GM21423 (cell line): ENCODE data around the gene PLEKHG4B.
"Not testable (repeated sequence)": the region's sequence is repeated elsewhere in the genome, so short reads cannot be mapped to it uniquely, and the experiment has no call there.

ENCODE experiments used
- ATAC-seq: cut with Tn5 transposase; IDR thresholded peaks from one replicate; pipeline ENCODE4 v1.9.1; 2021; ENCODE audit warnings: mild to moderate bottlenecking, moderate library complexity; ENCODE audit not compliant: unreplicated experiment

PLEKHG4B gene

DNA sequence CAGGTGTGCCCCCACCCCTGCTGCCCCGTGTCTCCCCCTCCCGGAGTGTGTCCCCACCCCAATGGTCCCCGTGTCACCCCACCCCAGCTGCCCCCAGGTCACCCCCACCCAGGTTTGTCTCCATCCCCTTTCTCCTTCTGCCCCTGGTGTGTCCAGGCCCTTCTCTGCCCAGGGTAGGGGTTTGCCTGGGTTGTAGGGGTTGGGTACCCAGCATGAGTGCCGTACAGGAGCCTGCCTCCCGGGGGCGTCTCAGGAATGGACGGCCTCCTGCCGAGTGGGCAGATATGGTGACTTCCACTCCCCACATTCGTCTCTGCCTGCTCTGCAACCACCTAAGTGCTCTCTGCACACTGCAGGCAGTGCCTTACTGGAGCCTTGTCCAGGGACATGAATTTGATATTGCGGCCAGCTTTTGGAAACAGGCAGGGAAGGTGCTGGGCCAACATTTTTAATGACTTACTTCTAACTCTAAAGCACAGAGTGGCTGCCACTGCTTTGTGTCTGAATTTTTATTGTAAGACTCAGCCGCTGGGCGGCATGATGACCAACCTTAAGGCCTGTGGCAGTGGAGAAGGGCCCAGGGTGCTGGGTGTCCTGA lies 106.0 kb downstream of the PLEKHG4B start:
- ATAC-seq: no peak

DNA sequence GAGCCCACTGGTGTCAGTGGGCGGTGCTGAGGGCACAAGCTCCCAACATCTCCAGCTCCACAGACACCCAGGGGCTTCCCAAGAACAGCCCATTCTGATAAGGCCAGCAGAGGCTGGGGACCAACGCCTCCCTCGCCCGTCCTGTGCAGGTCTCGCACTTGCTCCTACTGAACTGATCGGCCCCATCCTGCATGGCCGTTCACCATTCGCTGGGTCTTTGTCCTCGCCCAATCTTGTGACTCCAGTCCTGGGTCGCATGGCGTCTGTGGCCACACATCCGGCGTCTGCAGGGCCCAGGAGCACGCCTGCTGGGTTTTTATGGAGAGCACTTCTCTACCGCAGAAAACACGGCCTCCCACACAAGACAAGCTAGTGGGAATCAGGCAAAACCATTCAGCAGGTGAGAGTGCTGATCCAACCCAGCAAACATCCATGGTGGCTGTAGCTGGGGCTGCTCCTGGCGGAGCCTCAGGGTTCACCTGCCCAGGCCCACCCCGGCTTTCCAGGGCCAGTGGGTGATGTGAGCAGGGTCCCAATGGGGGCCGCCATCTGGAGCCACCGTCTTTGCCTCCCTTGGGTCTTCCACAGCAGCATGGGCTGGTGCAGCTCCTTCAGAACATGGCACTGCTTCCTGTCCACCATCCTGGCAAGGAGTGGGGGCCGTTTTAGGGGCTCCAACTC lies 106.7 kb downstream of the PLEKHG4B start:
- no peak for ATAC-seq

DNA sequence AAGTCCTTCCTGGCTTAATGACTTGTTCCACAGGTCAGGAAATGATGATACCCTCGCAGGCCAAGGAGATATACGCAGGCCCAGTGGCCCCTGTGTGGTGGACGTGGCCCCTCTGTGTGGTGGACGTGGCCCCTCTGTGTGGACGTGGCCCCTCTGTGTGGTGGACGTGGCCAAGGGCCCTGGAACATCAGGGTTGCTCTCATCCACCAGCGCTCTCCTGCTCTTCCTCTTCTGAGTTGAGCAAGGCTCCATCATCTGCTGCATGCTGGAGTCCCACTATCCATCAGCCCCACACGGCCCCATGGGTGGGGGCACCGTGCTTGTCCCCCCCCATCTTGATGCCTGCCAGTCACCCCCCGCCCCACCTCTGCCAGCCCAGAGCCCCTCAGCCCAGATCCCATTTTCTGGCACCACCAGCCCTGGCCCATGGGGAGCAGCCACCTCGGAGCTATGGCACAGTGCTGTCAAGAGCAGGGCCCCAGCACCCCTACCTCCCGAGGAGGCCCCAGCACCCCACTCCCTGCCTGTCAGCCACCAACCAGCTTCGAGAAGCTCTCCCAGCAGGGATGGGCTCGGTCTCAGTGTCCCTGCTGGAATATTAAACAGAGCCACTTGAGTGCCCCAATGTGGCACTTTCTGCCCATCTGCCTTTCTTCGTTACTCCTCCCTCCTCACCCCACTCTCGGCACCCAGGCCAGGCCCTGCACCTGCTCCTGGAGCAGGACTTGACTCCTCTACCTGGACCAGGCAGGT lies 107.4 kb downstream of the PLEKHG4B start:
- ATAC-seq: no peak

DNA sequence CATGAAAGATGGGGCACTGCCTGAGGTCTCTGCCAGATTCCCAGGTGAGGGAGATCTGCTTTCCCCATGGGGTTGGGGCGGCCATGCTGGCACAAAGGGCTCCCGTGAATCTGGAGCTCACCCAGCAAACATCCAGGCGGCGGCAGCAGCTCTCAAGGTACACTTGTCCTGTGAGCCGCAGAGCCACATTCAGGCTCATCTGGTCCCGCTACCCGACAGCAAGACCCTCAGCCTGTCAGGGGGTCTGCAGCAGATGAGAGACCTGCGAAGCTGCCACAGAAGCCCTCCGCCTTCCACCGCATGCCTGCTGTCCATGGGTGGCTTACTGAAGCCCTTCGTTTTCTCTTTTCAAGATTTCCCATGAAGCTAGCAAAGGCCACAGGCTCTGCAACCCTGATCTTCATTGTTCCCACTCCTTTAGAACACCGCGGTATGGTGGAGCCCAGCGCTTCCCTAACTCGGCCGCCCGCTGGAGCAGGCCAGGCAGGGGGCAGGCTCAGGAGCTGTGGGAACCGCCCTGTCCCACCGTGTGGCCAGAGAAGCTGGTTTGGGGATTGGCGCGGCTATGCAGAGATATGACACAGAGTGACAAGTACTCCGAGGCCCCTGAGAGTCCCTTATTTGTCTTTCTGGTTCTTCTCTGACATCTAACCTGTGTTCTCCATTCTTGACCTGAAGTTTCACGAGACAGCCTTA lies 108.1 kb downstream of the PLEKHG4B start:
- no peak for ATAC-seq

DNA sequence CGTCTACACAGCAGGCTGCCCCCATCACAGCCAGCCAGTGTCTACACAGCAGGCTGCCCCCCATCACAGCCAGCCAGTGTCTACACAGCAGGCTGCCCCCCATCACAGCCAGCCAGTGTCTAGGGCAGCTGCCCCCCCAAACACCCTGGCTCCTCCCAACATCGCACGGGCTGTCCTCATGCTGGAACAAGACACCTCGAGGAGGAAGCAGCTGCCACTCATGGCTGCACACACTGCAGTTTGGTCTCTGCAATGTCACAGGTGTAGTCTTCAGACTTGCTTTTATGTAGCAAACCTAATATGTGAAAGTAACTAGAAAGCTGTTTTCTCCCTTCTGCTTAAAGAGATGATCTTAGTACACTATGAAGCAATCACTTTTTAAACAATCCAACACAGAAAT lies 109.0 kb downstream of the PLEKHG4B start:
- no peak for ATAC-seq

DNA sequence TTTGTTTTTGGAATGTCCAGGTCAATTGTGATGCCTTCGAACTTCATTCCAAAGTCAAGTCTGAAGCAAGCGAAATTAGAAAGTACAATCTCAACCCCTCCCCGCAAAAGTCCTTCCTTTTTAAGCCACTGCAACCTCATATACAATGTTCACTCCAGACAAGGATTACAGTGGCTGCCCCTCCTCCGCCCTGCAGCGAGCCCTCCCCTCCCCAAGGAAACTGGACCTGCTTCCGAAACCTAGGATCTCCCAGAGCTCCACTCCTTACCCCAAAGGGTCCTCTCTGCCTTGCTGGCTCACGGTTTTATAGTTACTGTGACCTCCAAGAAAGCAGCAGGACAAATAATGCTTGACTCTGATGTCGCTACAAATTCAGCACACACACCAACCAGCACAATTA lies 109.7 kb downstream of the PLEKHG4B start:
- no peak for ATAC-seq

DNA sequence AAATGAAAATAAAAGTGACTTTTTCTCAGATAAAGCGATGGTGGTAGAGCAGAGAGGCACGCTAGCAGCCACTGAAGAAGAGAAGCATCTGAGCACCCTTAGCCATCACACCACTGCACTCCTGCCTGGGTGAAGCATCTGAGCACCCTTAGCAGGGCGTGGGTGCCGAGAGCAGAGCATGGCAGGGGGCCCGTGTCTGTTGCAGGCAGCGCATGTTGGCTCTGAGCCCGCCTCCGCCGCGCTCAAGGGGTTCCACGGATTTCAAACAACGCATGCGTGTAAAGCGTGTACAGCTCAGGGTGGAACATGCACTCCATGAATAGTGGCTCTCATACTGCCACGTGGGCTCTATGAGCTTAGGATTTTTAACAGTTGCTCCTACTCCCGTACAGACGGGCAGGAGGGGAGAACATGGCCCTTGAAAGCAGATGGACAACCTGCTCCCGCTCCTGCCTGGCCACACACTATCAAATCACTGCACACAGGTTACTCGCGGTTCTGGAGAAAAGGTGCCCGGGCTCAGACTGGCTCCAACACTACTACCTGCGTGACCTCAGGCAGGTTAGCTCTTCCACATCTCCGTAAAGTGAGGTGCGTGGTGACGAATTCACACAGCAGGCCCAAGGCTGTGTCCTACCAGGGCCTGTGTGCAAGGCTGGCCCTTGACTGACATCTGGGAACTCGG lies 111.4 kb downstream of the PLEKHG4B start:
- no peak for ATAC-seq

DNA sequence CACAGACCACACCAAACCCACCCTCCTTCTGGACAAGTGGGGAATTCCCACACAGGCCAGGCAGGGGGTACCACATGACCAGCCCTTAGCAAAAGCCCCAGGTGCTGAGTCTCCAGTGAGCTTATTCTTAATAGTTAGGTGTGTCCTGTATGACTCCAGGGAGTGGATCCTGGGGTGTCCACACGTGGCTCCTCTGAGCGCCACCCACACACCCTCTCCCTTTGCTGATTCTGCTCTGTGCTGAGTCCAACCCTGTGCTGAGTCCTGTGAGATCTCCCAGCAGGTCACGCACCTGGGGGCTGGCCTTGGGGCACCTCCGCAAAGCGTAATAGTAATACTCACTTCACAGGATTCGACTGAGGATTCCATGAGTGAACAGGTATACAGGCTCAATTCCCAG lies 112.0 kb downstream of the PLEKHG4B start:
- ATAC-seq: no peak

DNA sequence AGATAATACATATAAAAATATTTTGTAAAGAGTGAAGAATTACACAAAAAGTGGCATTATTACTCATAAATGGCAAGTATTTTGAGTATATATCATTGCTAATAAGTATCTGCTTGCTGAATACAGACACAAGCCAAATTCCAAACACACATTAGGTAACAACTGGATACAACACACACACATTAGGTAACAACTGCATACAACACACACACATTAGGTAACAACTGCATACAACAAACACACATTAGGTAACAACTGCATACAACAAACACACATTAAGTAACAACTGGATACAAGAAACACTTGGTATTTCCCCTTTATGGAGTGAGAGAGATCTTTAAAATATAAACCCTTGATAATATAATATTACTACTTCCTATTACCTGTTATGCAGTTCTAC lies 112.5 kb downstream of the PLEKHG4B start:
- no peak for ATAC-seq

DNA sequence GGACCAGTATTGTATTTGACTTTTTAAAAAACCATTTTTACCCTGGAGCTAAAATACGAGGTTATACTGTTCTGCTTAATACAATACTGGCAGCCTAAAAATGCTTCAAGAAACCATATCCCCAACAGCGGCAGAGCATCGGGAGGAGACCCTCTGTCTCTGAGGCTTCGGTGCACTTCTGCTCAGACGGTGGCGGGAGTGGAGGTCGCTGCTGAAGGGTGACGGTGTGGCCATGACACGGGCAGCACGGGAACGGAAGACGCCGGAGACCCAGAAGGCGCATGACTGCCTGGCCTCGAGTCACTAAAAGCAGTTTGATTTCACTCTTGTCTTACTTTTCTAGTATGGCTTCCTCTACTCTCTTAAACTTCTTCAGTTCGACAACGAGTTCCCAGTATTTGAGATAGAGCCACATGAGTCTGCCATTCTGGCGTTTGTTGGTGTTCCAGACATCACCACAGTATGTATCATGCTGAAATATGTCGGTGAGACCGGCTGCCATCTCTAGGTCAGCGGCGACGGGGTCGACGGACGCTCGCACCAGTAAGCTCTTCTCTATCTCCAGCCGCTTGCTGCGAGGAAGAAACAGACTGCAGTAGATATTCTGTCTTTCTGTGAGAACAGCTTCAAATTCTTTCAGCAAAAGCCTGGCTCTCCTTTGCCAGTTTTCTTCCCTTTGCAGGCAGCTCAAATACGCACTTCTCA lies 113.2 kb downstream of the PLEKHG4B start:
- ATAC-seq: no peak

DNA sequence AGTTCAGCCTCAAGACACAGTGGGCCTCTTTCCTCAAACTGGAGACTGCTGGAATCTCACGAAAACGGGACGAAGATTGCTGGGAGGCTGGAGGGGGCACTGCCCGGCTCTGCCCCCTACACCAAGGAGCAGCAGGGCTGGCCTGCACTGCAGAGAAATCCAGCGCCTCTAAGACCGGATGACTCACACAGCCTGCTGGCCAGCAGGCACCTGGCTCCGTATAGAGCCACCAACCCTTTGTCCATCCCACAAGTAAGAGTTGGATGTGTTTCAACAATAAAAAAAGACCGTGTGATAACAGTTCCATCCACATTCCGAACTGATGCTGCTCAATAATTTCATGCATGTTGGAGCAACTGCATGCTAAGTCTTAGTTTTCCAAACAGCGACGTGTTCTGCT lies 114.4 kb downstream of the PLEKHG4B start:
- no peak for ATAC-seq

DNA sequence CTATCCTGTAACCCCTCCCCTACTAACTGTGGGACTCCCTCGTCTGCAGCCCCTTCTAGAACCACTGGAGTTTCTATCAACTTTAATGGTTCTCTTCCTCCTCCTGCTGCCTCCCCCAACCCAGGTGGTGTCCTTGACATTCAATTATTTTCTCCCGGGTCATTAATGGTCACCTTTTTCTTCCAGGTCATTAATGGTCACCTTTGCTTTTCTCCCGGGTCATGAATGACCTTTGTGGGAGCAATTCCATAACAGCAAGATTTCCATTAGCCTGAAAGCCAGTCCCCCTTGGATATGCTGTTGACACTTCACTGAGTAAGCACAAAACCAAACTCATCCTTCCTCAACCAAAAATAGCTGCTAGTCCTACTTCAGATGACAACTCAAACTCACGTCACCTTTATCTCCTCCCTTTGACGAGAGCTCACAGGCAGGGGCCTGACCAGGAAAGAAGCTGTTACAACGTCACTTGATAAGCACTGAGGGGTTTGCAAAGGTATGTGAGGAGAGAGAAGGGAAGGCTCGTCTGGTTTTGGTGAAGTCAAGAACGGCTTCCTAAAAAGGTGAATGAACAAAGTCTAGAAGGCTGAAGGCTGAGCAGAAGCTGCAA lies 115.1 kb downstream of the PLEKHG4B start:
- ATAC-seq: no peak

DNA sequence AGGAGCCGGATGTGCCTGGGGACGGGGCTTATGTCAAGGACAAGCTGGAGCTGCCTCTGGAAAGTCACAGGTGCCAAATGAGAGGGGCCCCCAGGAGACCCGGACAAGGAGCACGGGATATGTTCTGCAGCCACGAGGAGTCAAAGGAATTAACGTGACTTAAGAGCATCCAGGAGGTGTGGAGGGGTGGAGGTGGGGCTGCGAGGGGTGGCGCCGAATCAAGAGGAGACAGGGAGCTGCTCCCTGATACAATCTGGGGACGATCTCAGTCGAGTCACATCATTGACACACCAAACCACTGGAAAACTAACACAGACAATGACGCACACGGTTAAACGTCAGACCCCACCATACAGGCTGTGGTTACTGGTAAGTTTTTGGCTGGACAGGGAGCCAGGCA lies 115.6 kb downstream of the PLEKHG4B start:
- no peak for ATAC-seq

DNA sequence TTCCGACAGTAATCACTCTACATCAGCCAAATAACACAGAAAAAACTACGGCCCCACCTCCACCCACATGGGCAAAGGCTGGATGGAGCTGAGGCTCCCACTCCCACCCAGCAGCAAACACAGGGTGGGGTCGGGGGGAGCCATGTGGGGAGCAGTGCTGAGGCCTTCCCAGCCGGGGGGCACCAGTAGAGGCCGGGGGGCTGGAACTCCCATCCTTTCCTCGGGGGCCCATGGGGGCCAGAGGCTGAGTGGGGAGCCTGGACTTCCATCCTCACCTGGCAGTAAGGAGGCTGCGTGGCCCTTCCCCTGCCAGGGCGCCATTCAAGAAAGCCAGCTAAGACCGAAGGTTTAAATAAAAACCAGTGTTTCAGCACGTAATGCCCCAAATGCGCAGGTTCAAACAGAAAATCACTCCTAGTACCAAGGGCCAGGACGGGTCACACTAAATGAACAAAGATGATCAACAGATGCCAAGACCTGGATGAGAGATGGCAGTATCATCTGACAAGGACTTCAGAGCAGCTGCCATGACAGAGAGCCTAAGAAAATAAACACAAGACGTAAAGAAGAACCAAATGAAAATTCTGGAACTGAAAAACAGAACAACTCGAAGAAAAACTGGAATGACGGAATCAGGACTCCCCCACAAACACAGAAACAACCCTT lies 116.6 kb downstream of the PLEKHG4B start:
- ATAC-seq: no peak

DNA sequence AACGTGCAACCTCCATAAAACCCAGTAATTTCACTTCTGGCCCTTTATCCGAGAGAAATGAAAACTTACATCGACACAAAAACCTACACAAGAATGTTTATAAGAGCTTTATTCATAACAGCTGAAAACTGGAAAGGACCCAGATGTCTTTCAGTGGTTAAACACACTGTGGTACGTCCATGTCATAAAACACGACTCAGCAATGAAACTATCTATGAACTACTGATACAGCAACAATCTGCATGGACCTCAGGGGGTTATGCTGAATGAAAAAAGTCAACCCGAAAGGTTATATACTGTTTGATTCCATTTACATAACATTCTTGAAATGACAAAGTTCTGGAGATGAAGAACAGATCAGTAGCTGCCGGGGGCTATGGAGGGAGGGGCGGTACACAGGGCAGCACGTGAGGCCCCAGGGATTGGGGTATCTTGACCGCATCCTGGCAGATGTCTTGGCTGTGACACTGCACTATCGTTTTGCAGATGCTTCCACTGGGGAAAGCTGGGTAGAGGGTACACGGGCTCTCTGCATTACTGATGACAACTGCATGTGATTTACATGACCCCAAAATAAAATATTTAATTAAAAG lies 121.9 kb downstream of the PLEKHG4B start:
- ATAC-seq: no peak

DNA sequence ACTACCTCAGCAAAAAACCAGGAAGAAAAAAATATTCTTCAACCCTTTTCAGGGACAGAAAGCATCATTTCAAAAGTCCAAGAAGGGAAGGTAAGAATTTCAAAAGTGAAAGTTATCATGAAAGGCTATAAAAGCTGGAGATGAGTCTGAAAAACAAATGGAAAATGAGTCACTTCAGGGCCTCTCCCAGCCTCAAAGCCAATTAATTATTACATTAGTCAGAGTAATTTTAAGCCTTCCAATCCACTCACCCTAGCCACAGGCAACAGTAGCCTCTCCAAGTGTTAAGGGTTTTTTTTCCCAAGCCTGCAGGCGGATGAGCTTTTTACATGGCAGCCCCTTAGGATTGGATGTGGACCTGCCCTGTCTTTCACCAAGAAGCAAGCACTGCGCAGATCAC lies 123.3 kb downstream of the PLEKHG4B start:
- ATAC-seq: not testable (repeated sequence)

DNA sequence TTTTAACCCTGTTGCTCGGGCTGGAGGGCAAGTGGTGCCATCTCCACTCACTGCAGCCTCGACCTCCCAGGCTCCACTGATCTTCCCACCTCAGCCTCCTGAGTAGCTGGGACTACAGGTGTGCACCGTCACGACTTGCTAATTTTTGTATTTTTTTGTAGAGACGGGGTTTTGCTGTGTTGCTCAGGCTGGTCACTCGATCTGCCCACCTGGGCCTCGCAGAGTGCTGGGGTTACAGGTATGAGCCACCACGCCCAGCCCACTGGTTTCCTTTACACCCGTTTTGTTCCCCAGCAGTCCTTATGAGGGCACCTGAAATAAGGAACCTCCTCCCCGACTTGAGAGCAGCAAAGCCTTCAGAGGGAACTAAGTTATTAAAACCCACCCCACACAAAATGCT lies 124.1 kb downstream of the PLEKHG4B start:
- not testable (repeated sequence) for ATAC-seq

DNA sequence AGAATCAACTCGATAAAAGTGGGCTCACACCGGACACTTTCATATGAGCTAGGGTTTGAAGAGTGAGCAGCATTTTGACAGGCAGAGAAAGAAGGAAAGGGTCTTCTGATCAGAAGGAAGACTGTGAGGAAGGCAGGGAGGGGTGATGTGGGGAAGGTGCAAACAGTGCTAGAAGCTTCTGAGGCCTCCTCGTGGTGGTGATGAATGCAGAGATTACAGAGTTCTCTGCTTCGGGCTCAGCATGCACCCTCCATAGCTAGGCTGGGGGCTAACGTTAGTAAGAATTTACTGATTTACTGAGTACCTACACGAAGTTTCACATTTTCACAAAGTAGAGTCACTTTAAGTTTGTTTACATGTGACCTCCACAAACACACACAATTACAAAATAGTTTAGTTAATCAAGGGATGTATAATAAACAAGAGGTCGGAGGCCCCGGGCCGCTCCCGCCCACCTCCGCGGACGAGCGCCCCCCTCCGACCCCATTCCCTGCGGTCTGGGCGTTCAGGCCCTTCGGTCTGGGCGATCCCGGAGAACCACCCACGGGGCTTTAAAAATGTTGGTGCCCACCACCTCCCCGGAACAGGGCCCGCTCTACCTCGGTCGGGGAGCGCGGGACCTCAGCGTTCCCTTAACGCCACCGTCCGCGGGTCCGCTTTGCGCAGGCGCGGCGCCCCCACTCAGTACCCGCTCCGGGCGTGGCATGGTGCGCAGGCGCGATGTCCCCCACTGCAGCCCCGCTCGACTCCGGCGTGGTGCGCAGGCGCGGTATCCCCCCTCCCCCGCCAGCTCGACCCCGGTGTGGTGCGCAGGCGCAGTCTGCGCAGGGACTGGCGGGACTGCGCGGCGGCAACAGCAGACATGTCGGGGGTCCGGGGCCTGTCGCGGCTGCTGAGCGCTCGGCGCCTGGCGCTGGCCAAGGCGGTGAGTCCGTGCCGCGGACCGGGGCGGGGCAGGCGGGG lies 125.8 kb downstream of the PLEKHG4B start, which contains the start of the genes CCDC127 and SDHA:
Gene CCDC127 (minus strand): TSS at position 660 of the 963 bp plus-strand sequence. CDS start 1,304 bp downstream, outside the sequence.
Gene SDHA (plus strand): TSS at position 827 of the 963 bp plus-strand sequence. CDS start 36 bp downstream, at position 863.
- peak; percentile 69 for ATAC-seq
